ENCODE results near the gene NUP85.

GRCh38 chr17:75241502-75241901 is 36.0 kb downstream of the NUP85 start:
- TF ChIP-seq, protein P1, sequence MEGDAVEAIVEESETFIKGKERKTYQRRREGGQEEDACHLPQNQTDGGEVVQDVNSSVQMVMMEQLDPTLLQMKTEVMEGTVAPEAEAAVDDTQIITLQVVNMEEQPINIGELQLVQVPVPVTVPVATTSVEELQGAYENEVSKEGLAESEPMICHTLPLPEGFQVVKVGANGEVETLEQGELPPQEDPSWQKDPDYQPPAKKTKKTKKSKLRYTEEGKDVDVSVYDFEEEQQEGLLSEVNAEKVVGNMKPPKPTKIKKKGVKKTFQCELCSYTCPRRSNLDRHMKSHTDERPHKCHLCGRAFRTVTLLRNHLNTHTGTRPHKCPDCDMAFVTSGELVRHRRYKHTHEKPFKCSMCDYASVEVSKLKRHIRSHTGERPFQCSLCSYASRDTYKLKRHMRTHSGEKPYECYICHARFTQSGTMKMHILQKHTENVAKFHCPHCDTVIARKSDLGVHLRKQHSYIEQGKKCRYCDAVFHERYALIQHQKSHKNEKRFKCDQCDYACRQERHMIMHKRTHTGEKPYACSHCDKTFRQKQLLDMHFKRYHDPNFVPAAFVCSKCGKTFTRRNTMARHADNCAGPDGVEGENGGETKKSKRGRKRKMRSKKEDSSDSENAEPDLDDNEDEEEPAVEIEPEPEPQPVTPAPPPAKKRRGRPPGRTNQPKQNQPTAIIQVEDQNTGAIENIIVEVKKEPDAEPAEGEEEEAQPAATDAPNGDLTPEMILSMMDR (IDR thresholded peaks at IDR 0.05), result no peak
- TF ChIP-seq POLR2A (IDR thresholded peaks at IDR 0.05), result no peak
